ENCODE measurements around the gene SHMT2. TPM values are rescaled to one million over a fixed set of nuclear protein-coding genes. Genes with fewer than 3 reads are reported as not detected.
A peak's percentile ranks its signal among the peaks of the same experiment; 100 is the strongest.

Gene SHMT2
- total and polyA plus RNA-seq, 2 of the 4 experiments (the other 2 are of a cell fraction), result 266 to 364 TPM

- ChIA-PET CTCF (interaction anchor here (0.8 to 5.3 kb wide), 3 partner anchors 12 to 119 kb away, joined by 3 to 47 read pairs (median 14); no protein-coding TSS in a partner anchor), POLR2A (ENCODE audit: unreplicated experiment) (interaction anchor here (0.5 to 1.8 kb wide), 6 partner anchors 10 to 48 kb away, joined by 3 to 7 read pairs (median 4); no protein-coding TSS in a partner anchor)
- Histone ChIP-seq H3K56ac (ENCODE audit: extremely low read depth, insufficient read depth, low read length) (peak overlapping the region; percentile 87), H3K14ac (replicated peaks; ENCODE audit: low read depth, low read length) (peak overlapping the region; percentile 94), H3K36me3 (ENCODE audit: control insufficient read depth, insufficient read depth, low read length) (peaks cover 35% of the 10 kb centered on the region), H2BK20ac (ENCODE audit: low read depth, low read length) (no peak overlapping the region), H3K4me2 (ENCODE audit: low read depth, low read length) (peak overlapping the region; percentile 60), H2BK5ac (ENCODE audit: low read depth, low read length, poor library complexity, severe bottlenecking) (peak overlapping the region; percentile 51), H3K4ac (ENCODE audit: low read depth, low read length) (peak overlapping the region; percentile 93), H3K23ac (ENCODE audit: low read depth, low read length) (peak overlapping the region; percentile 84), H2AK9ac (replicated peaks; ENCODE audit: low read depth, low read length, poor library complexity) (peak overlapping the region; percentile 58), H2BK120ac (ENCODE audit: low read depth, low read length) (peak overlapping the region; percentile 52; the same call in 1 of the 2 replicates), H4K5ac (ENCODE audit: low read depth, low read length) (peak overlapping the region; percentile 10), H3K27me3 (ENCODE audit: control insufficient read depth, insufficient read depth, low read length) (peaks cover 3% of the 10 kb centered on the region; the same call in 1 of the 2 replicates), H4K91ac (ENCODE audit: insufficient read depth, low read depth, low read length) (peak overlapping the region; percentile 79), H2BK15ac (ENCODE audit: low read depth, low read length) (peak overlapping the region; percentile 18; the same call in 1 of the 3 replicates), H4K20me1 (ENCODE audit: insufficient read depth, low read length) (peaks cover 29% of the 10 kb centered on the region), H4K8ac (ENCODE audit: low read depth in 2 of 2, low read length in 2 of 2) (peak overlapping the region; percentile 94 to 95), H2AFZ (replicated peaks; ENCODE audit: low read length, poor library complexity) (peak overlapping the region; percentile 89), H3K9me3 (ENCODE audit: control insufficient read depth, insufficient read depth, low read length) (no peaks in the 10 kb centered on the region), H3K18ac (ENCODE audit: low read depth, low read length) (no peak overlapping the region), H3K4me1 (ENCODE audit: control insufficient read depth, insufficient read depth, low read length) (peaks cover 16% of the 10 kb centered on the region), H3K79me1 (ENCODE audit: low read depth in 1 of 2, low read length in 2 of 2) (peaks cover 29 to 51% of the 10 kb centered on the region in 2 experiments; a peak in 3 of 4 replicates), H3K4me3 (ENCODE audit: insufficient read depth, low read depth, low read length) (peak overlapping the region; percentile 59), H3K27ac (ENCODE audit: insufficient read depth, low read length) (peak overlapping the region; percentile 94), H2AK5ac (ENCODE audit: low read depth, low read length) (peak overlapping the region; percentile 96), H3K9me1 (ENCODE audit: insufficient read depth, low read length) (peaks cover 20% of the 10 kb centered on the region), H3K9ac (ENCODE audit: low read depth, low read length) (peak overlapping the region; percentile 98)
- ATAC-seq (ENCODE audit: low read depth), result no peak
- TSS peak; percentile 79 for BruUV-seq (replicated peaks)
- dilution Hi-C loops (cut with HindIII; ENCODE audit: low sequenced_read_pairs, unreplicated experiment) (no loop called here), in situ Hi-C loops (cut with MboI; ENCODE audit: low sequenced_read_pairs) (no loop called here), intact Hi-C loops (cut with micrococcal nuclease) (no loop called here)
- TF ChIP-seq MXI1 (IDR thresholded peaks at IDR 0.05; ENCODE audit: borderline replicate concordance, low read depth, low read length), result no peak
- TF ChIP-seq RCOR1 (IDR thresholded peaks at IDR 0.05; ENCODE audit: insufficient replicate concordance, low read length), result no peak
- TF ChIP-seq NFE2L2 (IDR thresholded peaks at IDR 0.05; ENCODE audit: low read depth, low read length), result no peak
- TF ChIP-seq FOS (IDR thresholded peaks at IDR 0.05; ENCODE audit: low read depth, low read length), result peak; percentile 2; the same call in 1 of the 2 replicates
- TF ChIP-seq ELK1 (IDR thresholded peaks at IDR 0.05; ENCODE audit: borderline replicate concordance, low read depth, low read length), result no peak
- 0% methylated on average over 3 of the region's 9 CpGs; no CpG with 5 or more reads in 1 of the 2 experiments for WGBS, 2 experiments (ENCODE audit: extremely low coverage in 2 of 2, insufficient read length in 1 of 2)
- no peak for DNase-seq
Observed at GRCh38 chr12:57229046-57229633, 371 bp upstream of the SHMT2 start.

Measured in IMR-90 (cell line).